Stimulated activated CD4-positive, alpha-beta T cell treated with anti-CD3 and anti-CD28 coated beads, Interleukin-1b, Interleukin-23, amount 100 ng/mL, for 4 hours (primary cell): ENCODE results near the gene ZNF454.

Experiments used
- DNase-seq, 2 donors: peaks; one replicate each; pipeline ENCODE4 v3.0.0-alpha.2; 2020; ENCODE audit warnings: low read depth in 2 of 2

The ZNF454 gene

GRCh38 chr5:178993236-178993765 is 52.3 kb downstream of the ZNF454 start:
- no peak for DNase-seq

- no peak for DNase-seq
Measured at GRCh38 chr5:178993955-178994579, 53.1 kb downstream of the ZNF454 start.

- no peak for DNase-seq
Measured at GRCh38 chr5:178994580-178995340, 53.8 kb downstream of the ZNF454 start, which contains the start of gene GRM6. GRM6 (minus strand) TSS chr5:178995320; CDS start chr5:178994944, 376 bp downstream.

- DNase-seq, result no peak
Measured at GRCh38 chr5:178995341-178995690, 54.3 kb downstream of the ZNF454 start.

GRCh38 chr5:178996156-178996555 is 55.2 kb downstream of the ZNF454 start:
- DNase-seq, result no peak

GRCh38 chr5:178997191-178997590 is 56.2 kb downstream of the ZNF454 start:
- DNase-seq, result no peak

- no peak for DNase-seq
Measured at GRCh38 chr5:178998441-178998840, 57.4 kb downstream of the ZNF454 start.

GRCh38 chr5:179006564-179006963 is 65.6 kb downstream of the ZNF454 start:
- DNase-seq, result no peak

GRCh38 chr5:179008667-179009066 is 67.7 kb downstream of the ZNF454 start:
- DNase-seq, result no peak
